Ovary (tissue), 9 donors: ENCODE data around the gene DBNDD2. TPM values are rescaled to one million over a fixed set of nuclear protein-coding genes. Genes with fewer than 3 reads are reported as not detected.

Source experiments
- DNase-seq, 5 donors: peaks; one replicate each; pipeline ENCODE4 v3.0.0-alpha.2; 2019 to 2020
- H3K27ac ChIP-seq, 2 donors: fragments of 200-600 bp; one replicate each; pipeline versions ENCODE4 v1.5.1 to v1.8.0; 2019 to 2022
- H3K27me3 ChIP-seq: fragments of 200-600 bp; one replicate; pipeline ENCODE4 v1.8.0; 2022
- H3K36me3 ChIP-seq: fragments of 200-600 bp; sonication (generic); one replicate; pipeline ENCODE4 v1.5.1; 2019
- H3K4me1 ChIP-seq: one replicate; pipeline ENCODE4 v1.8.1; 2013; ENCODE audit warnings: mild to moderate bottlenecking, moderate library complexity; ENCODE audit not compliant: insufficient read depth
- H3K4me3 ChIP-seq: fragments of 200-600 bp; sonication (generic); one replicate; pipeline ENCODE4 v1.5.1; 2017
- H3K9me3 ChIP-seq, 2 donors: fragments of 200-600 bp in 1 of 2; sonication (generic) in 1 of 2; one replicate each; pipeline versions ENCODE4 v1.5.1 to v1.8.1; 2013 to 2019; ENCODE audit warnings: mild to moderate bottlenecking in 1 of 2, moderate library complexity in 1 of 2
- CTCF ChIP-seq, 3 donors: fragments of 450-650 bp in 2 of 3; fragments of 200-600 bp in 1 of 3; IDR thresholded peaks; one replicate each; pipeline versions ENCODE4 v1.5.1 to v1.8.0; 2016 to 2022; ENCODE audit warnings: antibody characterized with exemption in 3 of 3, mild to moderate bottlenecking in 1 of 3
- EP300 ChIP-seq: sonication (generic); formaldehyde crosslinking; IDR thresholded peaks from one replicate; pipeline ENCODE4 v1.6.1; 2017; ENCODE audit warnings: antibody characterized with exemption
- POLR2A ChIP-seq: fragments of 450-650 bp; IDR thresholded peaks from one replicate; pipeline ENCODE4 v1.6.1; 2017; ENCODE audit warnings: antibody characterized with exemption, mild to moderate bottlenecking, moderate library complexity
- WGBS, 3 donors: extraction: QIAGEN DNeasy Blood & Tissue Kit in 1 of 3; methylation state at CpG; one replicate each; pipeline versions ENCODE4 v1.1.5 to v1.1.7; 2013 to 2017; 5-methylcytosine and 5-hydroxymethylcytosine counted together
- intact Hi-C, 4 donors: fragments of 100-400 bp; cut with DNase I; formaldehyde crosslinking; loops; one replicate each; pipeline versions ENCODE4 v1.11.0 to v1.15.1; 2022 to 2023
- polyA plus RNA-seq, 2 donors: library from polyadenylated mRNA; stranded (reverse); fragments of 200-250 nt in 1 of 2; fragments of 350-450 nt in 1 of 2; fragmentation: Illumina TruSeq in 1 of 2; extraction: RNeasy Lipid Tissue Mini Kit (QIAGEN cat#74804) in 1 of 2; gene quantifications; one replicate each; pipeline ENCODE4 v1.2.3, GENCODE V29; 2013 to 2014
- total RNA-seq, 7 donors: library from RNA; depleted of rRNA in 2 of 7; stranded (reverse); fragments of >200 nt in 2 of 7; fragmentation: NEBNext Ultra II Directional in 3 of 7; extraction: Animal tissue kit (Norgen Biotek cat#: 25700) in 3 of 7; gene quantifications; one replicate each; pipeline versions ENCODE4 v1.1.0 to v1.2.4, GENCODE V29; 2016 to 2023
- donor health status: DM: no; HTN: no; CAD: no; lungs with moderate emphysema.
- donor health status: DM: no; HTN: no; CAD: no.
- donor health status: Bipolar disorder and iron deficiency.
- donor health status: DM: yes; HTN: yes; CAD: no.
- donor health status: DM: no; HTN: no; CAD: no.
- donor health status: DM: yes; HTN: yes; CAD: no.

DBNDD2 gene
- total and polyA plus RNA-seq, 9 donors, result 18.4 to 63.2 (median 32.0) TPM

GRCh38 chr20:45427236-45428149 is 19.4 kb downstream of the DBNDD2 start:
- no peak for DNase-seq
- Histone ChIP-seq H3K27ac (no peak overlapping the region), H3K4me1 (peaks cover 4% of the 10 kb centered on the region), H3K36me3 (no peaks in the 10 kb centered on the region), H3K4me3 (no peak overlapping the region), H3K9me3 (no peaks in the 10 kb centered on the region), H3K27me3 (no peaks in the 10 kb centered on the region)
- intact Hi-C loops, result loop anchor here in 1 of 4 donors (10.0 kb wide), 1 partner anchor 53 kb away; the partner anchor contains the start of gene TP53TG5
- TF ChIP-seq POLR2A, result no peak
- no peak for TF ChIP-seq CTCF (IDR thresholded peaks at IDR 0.05)
- TF ChIP-seq EP300, result no peak
- WGBS, 3 donors, result 65 to 72% (median 65%) methylated on average over 14 of the region's 14 CpGs

- no peak for DNase-seq
These were observed 21.5 kb downstream of the DBNDD2 start for GRCh38 chr20:45429618-45430017.

DNA sequence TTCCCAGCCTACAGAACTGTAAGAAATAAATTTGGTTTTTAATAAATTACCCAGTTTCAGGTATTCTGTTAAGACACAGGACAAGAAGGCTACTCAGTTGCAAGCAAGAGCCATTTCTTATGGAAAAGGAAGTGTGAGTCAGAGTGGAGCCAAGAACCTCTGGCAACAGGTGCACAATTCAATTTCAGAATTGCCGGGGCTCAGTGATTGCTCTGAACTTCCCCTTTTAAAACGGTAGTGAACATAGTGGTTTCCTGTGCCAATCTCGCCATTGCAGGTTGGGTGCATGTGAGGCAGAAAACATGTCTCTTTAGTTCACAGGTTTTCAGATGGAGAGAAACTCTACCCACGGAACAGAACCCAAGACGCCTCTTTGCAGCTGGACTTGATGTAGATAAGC is 24.2 kb downstream of the DBNDD2 start:
- no peak overlapping the region for H3K4me3 ChIP-seq
- H3K36me3 ChIP-seq, result no peaks in the 10 kb centered on the region
- H3K9me3 ChIP-seq, result no peaks in the 10 kb centered on the region
- H3K27me3 ChIP-seq, result no peaks in the 10 kb centered on the region
- H3K4me1 ChIP-seq, result peaks cover 2% of the 10 kb centered on the region
- intact Hi-C loops, result no loop called here
- WGBS, 3 donors, result 82 to 90% (median 87%) methylated on average over 5 of the region's 5 CpGs
- DNase-seq, result no peak
- no peak overlapping the region for H3K27ac ChIP-seq
- no peak for TF ChIP-seq CTCF (IDR thresholded peaks at IDR 0.05)

More at GRCh38 chr20:45429618-45430017, 21.5 kb downstream of the DBNDD2 start:
- peaks cover 4% of the 10 kb centered on the region for H3K4me1 ChIP-seq
- H3K4me3 ChIP-seq, result no peak overlapping the region
- no peaks in the 10 kb centered on the region for H3K9me3 ChIP-seq
- intact Hi-C loops, result loop anchor here in 1 of 4 donors (10.0 kb wide), 1 partner anchor 55 kb away; the partner anchor contains the start of gene TP53TG5
- no peak overlapping the region for H3K27ac ChIP-seq
- no peaks in the 10 kb centered on the region for H3K36me3 ChIP-seq
- H3K27me3 ChIP-seq, result no peaks in the 10 kb centered on the region
- 72 to 85% (median 76%) methylated on average over 2 of the region's 2 CpGs for WGBS, 3 donors
- TF ChIP-seq POLR2A, result no peak
- TF ChIP-seq CTCF (IDR thresholded peaks at IDR 0.05), result no peak
- no peak for TF ChIP-seq EP300

DNA sequence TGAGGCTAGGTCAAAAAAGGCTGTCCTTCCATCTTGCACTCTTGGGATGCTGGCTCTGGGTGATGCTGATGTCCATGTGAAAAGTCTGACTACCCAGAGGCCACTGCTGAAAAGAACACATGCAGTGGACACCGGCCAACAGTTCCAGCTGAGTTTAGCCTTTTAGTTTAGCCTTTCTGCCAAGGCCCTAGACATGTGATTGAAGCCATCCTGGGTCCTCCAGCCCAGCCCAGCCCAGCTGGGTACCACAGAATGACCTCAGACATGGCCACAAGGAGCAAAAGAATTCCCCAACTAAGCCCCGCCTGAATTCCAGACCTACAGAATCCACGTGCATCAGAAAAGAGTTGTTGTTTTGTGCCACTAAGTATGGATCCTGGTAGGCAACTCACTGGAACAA is 25.2 kb downstream of the DBNDD2 start:
- 34 to 57% (median 41%) methylated on average over 3 of the region's 3 CpGs for WGBS, 3 donors
- intact Hi-C loops, result no loop called here

More for the DNA sequence above, 25.2 kb downstream of the DBNDD2 start:
- Histone ChIP-seq H3K9me3 (no peaks in the 10 kb centered on the region), H3K36me3 (no peaks in the 10 kb centered on the region), H3K27me3 (no peaks in the 10 kb centered on the region), H3K4me3 (no peak overlapping the region), H3K27ac (no peak overlapping the region), H3K4me1 (peaks cover 2% of the 10 kb centered on the region)
- TF ChIP-seq POLR2A (no peak), EP300 (no peak), CTCF (IDR thresholded peaks at IDR 0.05) (no peak)
- peak in 4 of 5 donors; percentile 43 to 69 (median 63) for DNase-seq
